Astrocyte of the cerebellum (primary cell): ENCODE results near the gene GALT.

ENCODE experiments used
- DNase-seq: peaks from one replicate; pipeline ENCODE4 v3.0.0-alpha.2; 2011; ENCODE audit warnings: low read depth
- H3K4me3 ChIP-seq: 2 replicates; pipeline ENCODE4 v1.5.1; 2011; ENCODE audit warnings: mild to moderate bottlenecking, low read depth, low read length, moderate library complexity
- in situ Hi-C: cut with HindIII; loops from 2 replicates; pipeline ENCODE4 v1.10.0; 2017; ENCODE audit warnings: low sequenced_read_pairs
- TF ChIP-seq, protein P1 (sequence below): IDR thresholded peaks from 2 replicates; pipeline ENCODE4 v1.5.1; 2012; ENCODE audit warnings: low read length, low read depth, moderate library complexity, mild to moderate bottlenecking; ENCODE audit errors: missing control alignments

The GALT gene

DNA sequence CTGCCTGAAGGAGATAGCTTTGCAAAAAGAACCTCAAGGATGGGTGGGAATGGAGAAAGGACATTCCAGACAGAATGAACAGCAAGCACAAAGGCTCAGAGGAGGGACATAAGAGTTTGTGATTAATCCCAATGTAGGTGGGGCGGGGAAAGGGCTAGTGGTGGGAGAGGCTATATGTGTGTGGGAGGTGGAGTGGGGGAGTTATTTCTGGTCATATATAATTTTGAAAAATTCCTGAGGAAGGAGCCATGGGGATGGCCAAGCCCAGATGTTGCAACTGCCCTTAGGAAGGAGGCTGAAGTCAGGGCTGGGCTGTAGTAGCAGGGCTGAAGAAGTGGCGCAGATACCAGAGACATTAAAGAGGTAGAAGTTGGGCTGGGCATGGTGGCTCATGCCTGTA lies 29.4 kb downstream of the GALT start:
- no peak overlapping the region for H3K4me3 ChIP-seq
- DNase-seq: no peak
- in situ Hi-C loops: no loop called here
- TF ChIP-seq, protein P1, sequence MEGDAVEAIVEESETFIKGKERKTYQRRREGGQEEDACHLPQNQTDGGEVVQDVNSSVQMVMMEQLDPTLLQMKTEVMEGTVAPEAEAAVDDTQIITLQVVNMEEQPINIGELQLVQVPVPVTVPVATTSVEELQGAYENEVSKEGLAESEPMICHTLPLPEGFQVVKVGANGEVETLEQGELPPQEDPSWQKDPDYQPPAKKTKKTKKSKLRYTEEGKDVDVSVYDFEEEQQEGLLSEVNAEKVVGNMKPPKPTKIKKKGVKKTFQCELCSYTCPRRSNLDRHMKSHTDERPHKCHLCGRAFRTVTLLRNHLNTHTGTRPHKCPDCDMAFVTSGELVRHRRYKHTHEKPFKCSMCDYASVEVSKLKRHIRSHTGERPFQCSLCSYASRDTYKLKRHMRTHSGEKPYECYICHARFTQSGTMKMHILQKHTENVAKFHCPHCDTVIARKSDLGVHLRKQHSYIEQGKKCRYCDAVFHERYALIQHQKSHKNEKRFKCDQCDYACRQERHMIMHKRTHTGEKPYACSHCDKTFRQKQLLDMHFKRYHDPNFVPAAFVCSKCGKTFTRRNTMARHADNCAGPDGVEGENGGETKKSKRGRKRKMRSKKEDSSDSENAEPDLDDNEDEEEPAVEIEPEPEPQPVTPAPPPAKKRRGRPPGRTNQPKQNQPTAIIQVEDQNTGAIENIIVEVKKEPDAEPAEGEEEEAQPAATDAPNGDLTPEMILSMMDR: no peak

DNA sequence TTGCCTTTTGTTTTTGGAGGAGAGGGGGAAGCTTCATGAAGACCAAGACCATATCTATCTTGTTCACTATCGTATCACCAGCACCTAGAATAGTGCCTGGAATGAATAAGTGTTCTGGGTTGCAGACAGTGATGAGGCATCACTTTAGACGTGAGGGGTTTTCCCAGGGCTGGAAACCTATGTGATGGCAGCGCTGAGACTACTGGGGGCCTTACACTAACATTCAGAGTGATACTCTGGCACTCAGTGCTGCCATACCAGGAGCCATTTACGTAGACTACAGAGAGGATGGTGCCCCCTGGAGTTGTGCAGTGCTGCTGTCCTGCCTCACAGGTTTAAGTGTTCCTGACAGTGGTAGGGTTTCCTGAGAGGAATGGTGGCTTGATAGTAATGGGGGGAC lies 37.7 kb downstream of the GALT start:
- no peak for DNase-seq

DNA sequence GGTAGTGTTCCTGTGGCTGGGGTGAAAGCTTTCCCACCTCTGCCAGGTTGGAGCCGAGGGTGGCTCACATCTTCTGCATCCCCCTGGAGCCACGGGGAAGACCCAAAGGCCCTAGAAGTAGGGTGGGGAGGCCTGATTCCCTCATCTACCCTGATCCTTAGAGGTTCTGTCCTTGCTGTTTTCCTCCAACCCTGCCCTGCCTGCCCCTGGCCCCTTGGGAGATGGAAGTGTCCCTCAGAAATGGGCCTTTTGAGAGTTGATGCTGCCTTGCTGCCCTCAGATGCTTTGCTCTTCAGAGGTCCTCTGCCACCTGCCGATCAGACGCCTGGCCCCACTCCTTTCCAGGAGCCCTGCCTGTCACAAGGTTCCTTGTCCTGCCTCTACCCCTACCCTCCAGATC lies 38.3 kb downstream of the GALT start:
- TF ChIP-seq, protein P1: no peak
- no peak for DNase-seq
- in situ Hi-C loops: no loop called here

More for the DNA sequence above, 37.7 kb downstream of the GALT start:
- H3K4me3 ChIP-seq: no peak overlapping the region
- TF ChIP-seq, protein P1: no peak
- in situ Hi-C loops: no loop called here

DNA sequence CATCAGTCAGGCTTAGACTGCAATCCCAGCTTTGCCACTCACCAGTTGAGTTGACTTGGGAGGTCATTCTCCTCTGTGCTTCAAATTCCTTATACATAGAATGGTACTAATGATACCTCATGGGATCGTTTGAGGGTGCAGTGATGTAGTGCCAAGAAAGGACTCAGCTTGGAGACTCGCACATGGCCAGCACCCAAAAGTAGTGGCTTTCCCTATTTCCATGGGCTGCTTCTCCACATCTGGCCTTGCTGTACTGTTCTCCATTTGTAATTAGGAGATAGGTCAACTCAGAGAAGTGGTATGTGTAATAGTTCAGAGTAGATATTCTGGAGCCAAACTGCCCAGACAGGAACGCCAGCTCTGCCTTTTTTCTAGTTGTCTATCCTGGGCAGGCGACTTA lies 39.1 kb downstream of the GALT start:
- in situ Hi-C loops: no loop called here
- DNase-seq: no peak
- H3K4me3 ChIP-seq: no peak overlapping the region
- TF ChIP-seq, protein P1: no peak

More for the DNA sequence above, 38.3 kb downstream of the GALT start:
- no peak overlapping the region for H3K4me3 ChIP-seq

DNA sequence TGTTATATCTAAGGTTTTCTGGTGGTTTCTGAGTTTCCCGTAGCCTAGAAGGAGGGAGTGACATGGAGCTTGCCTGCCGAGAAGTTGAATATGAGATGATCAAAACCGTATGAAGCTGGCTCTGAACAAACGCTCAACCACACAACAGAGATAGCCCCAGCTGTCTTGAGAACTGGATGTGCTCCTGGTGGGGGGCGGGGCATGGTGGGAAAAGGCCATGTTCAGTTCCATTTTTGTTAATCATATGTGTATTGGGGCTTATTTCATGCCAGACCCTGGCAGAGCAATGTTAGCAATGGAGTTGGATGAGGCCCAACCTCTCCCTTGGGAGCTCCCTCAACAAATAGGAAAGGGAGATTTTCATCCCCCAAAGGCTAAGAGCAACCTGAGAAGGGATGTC lies 39.8 kb downstream of the GALT start:
- DNase-seq: no peak
- H3K4me3 ChIP-seq: no peak overlapping the region
- in situ Hi-C loops: no loop called here
- TF ChIP-seq, protein P1: no peak

DNA sequence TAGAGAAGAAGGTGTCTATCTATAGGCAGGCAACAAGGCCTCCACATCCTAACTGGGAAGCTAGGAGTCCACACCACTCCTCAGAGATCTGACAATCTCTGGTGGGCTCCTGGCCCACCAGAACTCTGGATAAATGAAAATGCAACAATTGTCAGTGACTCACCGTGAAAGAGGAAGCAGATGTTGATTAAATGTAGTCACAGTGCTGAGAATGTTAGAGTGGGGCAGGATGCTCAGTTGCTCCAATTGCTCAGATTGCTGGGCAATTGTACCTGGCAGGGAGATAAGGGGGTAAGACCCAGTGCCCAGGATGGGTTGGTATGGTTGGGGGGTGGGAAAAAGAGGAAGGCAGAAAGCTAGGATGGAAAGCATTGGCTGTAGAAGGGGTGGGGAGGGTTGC lies 40.3 kb downstream of the GALT start:
- H3K4me3 ChIP-seq: no peak overlapping the region
- DNase-seq: no peak
- TF ChIP-seq, protein P1: no peak
- in situ Hi-C loops: no loop called here

DNA sequence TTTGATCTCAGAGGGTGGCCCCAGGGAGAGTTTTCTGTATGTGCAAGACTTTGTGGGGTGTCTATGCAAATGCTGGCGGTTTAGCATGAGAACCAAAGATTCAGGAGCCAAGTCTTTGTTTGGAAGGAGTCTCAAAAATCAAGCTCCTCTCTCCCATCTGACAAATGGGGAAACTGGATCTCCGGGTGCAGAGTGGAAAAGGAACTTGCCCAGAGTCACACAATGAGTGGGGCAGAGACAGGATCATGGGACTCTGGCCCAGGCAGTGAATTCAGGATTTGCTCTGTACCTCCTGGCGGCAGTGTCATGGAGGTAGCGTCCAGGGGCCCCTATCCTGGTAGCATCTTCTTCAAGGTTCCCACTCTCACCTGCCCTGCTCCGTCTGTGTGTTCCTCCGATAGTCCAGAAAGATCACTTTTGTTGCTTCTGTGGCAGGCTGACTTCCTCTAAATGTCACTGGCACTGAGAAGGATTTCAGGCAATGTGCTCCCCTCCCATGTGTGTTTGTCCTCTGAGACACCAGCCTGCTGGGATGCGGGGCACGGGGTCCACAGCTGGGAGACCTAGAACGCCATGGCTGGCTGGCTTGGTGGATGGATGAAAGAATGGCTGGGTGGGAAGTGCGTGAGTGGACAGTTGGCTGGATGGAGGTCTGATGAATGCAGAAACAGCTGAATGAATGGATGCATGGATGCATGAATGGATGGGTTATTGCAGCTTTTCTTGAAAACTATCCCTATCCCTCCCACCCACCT lies 41.0 kb downstream of the GALT start:
- in situ Hi-C loops: no loop called here
- DNase-seq: no peak
- TF ChIP-seq, protein P1: no peak

More for the DNA sequence above, 41.0 kb downstream of the GALT start:
- H3K4me3 ChIP-seq: no peak overlapping the region
